ENCODE data around the gene LEMD1.

Gene LEMD1

DNA sequence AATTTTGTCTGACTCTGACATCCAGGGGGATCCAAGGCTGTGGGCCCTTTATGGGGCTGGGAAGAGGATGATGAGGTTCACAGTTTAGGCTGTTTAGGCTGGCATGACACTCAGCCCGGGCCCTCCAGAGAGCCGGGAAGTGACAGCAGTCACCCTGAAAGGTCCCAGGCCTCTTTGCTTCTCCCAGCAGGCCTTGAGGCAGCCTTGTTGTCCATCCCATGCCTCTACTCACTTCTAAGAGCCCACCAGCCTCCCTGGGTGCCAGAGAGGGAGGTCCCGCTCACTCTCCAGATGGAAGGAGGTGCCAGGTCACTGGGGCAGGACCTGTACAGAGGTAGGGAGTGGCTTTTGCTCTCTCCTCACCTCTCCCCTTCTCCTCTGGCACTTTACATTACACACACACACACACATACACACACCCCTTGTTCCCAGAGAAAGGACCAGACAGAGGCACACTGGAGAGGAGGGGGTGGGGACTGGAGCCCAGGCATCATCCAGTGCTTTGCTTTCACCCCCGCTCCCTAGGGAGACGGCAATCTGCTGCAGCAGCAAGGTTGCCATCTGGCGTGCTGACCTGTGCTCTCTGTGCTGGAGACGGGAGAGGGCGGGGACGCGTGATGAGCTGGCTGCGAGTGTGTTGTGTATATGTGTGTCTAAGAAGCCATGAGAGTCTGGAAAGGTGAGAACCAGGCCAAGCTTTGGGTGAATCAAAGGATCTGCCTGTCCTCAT lies 69.7 kb downstream of the LEMD1 start:
- peak; percentile 100 for DNase-seq

DNA sequence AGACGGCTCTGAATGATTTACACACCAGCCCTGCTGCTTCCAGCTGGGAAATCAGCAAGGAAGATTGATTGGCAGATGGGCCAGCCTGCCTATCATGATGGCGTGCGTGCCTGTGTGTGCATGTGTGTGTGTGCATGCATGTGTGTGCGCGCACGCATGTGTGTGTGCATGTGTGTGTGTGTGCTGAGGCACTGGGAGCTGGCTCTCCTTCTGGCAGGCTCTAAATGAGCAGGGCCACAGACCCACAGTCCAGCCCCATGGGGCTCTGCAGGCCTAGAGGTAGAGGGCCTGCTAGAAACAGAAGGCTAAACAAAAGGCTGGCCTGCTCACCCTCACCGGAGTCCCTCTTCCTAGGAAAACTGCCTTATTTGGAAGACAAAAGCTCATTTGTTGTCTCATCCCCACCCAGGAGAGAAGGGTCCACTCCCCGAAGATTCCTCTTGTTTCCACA lies 71.1 kb downstream of the LEMD1 start:
- DNase-seq: peak; percentile 76

DNA sequence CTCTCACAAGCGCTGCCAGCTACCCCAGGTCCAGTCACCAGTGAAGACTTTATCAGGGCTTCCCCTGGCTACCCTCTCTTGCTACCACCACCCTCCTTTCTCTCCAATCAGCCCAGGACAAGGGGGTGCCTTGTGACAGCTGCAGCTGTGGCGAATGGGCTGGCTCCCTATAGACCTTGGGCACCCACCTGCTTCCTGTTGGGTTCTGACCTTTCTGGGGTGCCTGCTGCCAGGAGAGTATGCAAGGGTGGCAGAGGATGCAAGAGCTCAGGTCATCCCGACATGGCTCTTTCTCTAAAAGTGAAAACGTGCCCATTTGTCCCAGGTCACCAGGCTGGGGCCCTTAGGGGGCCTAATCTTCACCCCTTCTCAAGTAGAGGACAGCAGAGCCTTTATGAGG lies 71.7 kb downstream of the LEMD1 start:
- DNase-seq: no peak

DNA sequence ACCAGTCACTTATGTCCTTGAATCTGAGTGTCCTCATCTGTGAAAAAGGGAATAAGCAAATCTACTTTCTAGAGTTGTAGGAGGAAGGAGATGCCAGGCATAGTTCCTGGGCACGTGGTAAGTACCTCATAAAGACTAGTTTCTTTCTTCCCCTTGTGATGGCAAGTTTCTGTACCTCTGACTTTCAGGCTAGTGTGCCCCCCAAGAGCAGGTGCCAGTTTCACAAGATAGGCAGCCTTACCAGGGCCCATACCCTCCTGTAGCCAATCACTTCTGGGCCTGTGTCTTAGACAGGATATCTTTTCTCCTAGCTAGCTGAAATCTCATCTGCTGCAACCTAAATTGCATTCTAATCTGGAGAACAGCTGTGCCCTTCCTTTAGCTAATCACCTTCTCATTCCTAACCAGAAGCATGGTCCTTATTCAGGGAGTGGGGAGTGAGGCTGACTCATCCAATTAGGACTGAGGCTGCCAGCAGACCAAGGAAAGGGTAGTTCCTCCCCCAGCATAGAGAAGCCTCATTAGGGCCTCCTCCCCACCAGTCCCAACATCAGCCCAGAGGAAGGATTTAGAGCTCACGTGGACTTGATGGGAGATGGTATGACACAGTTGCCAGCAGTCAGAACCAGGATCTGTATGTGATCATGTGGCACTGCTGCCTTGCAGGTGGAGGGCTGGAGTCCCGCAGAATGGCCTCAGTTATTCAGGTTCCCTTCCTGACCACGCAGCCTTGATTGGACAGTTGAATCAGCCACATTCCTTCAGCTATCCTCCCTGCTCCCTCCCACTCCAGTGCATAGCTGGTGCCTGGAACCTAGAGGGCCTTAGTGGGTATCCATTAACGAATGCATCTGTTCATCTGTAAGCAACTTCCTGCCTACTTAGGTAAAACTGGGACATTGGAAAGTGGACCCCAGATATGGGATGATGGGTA lies 73.0 kb downstream of the LEMD1 start:
- DNase-seq: no peak

DNA sequence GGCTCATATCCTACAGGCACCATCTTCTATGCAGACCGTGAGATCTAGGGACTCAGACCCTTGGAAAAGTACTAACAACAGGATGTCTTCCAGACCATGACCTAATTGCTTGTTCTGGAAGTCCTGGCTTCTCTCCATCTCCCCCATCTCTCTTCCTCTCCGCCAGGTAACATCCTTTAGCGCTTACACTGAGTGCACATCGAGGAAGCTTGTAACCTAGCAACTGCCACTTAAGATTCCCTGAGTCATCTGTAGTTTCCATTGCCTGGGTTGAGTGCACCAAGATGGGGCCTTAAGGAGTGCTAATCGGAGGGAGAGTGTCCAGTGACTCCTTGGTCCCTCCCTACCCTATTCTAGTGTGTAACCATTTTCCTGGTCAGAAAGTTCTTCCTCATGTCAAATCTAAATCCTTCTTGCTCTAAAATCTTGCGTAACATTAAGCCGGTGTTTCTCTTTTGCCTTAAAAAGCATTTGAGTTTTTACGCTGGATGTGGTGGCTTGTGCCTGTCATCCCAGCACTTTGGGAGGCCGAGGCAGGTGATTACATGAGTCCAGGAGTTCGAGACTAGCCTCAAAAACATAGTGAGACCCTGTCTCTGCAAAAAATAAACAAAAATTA lies 74.8 kb downstream of the LEMD1 start:
- peak; percentile 54 for DNase-seq

DNA sequence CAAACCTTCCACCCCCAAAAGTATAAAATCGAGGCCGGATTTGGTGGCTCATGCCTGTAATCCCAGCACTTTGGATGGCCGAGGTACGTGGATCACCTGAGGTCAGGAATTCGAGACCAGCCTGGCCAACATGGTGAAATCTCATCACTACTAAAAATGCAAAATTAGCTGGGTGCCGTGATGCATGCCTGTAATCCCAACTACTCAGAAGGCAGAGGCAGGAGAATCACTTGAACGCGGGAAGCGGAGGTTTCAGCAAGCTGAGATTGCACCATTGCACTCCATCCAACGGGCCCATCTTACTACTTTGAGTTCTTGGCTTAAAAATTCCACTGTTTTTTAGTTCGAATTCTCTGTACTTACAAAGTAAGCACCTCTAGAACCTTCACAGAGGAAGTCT lies 76.1 kb downstream of the LEMD1 start:
- DNase-seq: no peak

DNA sequence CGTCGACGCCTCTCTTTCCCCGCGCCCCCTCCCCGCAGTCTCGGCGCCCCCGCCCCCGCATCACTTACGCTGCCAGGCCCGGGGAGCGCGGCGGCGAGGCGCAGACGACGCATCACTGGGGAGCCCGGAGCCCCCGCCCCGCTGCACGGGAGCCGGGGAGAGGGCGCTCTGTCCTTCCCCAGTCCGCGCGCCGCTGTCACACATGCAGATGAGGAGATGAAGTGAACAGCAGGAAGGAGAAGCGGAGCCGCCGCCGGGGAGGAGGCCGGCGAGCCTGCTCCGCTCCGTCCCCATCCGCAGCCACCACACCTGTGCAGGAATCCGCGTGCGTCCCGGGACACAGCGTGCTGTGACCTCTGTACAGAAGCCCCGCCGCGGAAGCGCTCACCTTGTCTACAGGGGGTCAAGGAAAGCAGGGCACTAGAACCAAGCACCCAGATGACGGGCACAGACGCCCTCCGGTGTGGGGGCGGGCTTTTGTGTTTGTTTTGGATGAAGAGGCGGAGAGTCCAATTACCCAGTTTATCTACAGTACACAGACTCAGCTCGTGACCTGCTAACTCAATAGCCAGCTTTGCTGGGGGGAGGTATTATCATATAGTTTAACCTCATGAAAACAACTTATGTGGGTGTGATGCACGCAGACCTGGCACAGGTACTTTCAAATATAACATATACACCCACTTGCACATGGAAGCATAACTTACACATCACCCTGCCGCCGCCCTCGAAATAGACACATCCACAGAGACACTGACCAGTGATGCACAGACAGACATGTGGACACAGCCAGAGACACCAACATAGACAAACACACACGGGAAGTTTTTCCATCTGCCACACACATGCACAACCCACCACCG lies 77.6 kb downstream of the LEMD1 start:
- peak; percentile 49 for DNase-seq

DNA sequence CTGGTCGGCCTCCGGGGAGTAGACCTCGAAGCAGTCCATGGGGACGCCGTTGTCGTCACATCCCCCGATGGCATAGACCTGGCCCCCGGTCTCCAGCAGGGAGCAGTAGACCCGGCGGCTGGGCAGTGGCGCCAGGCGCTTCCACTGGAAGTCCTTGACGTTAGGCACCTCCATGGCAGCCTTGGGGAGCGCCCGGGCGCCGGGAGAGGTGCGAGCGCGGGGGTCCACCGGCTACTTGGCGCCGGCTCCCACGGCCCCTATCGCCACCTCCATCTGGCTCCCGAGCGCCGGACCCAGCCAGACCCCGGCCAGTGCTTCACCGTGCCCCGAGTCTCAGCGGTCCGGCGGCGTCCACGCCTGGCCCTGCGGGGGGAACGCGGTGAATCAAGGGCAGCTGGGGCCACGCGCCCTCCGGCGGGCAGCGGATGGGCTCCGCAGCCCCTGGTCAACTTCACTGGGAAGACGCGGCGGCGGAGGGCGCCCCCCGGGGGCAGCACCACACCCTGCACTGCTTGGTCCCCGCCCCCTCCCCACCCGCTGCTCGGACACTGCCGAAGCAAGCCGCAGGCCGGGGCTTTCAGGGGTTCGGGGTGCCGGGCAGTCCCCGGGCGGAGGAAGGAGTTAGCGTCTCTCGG lies 78.3 kb downstream of the LEMD1 start:
- DNase-seq: no peak

DNA sequence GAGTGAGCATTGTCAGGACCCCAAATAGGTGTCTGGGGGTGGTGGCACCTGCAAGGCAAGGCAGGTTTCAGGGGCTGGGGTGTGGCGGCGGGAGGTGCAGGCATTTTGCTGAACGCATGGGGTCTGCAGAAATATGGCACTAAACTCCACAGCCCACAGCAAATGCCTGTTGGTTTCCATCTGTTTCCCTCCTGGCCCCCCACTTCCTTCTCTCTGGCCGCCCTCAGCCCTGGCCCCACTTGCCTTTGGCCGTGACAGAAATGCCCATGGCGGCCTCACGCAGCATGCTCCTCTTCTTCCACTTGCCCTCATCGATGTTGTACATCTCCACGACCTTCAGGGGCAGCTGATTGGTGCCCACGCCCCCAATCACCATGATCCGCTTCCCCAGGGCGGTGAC lies 78.9 kb downstream of the LEMD1 start:
- no peak for DNase-seq

DNA sequence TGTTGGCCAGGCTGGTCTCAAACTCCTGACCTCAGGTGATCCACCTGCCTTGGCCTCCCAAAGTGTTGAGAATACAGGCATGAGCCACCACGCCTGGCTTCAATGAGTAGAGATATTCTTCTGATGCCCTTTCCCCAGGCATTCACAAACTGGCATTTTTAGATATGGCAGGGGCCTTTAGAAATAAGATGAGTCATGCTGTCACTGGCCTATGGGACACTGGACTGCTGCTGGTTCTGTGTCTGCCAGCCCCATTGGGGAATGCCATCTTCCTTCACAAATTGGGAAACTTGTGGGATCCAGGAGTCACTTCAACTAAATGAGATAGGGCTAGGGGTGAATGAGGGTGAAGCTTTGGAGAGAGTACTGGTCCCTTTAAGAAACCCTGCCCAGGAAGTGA lies 81.2 kb downstream of the LEMD1 start:
- DNase-seq: no peak

DNA sequence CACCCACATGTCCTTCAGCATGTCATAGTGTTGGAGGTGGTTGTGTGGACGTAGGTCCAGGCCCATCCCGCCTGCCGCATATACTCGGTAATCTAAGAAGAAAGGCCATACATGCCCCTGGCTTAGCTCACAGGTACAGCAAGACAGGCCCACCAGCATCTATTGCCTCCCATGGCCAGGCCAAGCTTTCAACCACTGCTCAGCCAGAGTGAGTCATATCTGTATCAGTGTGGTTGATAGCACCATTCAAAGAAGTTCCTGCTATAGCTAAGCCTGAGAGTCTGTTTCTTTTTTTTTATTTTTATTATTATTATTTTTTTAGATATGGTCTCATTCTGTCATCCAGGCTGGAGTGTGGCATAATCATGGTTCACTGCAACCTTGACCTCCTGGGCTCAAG lies 82.1 kb downstream of the LEMD1 start:
- no peak for DNase-seq

DNA sequence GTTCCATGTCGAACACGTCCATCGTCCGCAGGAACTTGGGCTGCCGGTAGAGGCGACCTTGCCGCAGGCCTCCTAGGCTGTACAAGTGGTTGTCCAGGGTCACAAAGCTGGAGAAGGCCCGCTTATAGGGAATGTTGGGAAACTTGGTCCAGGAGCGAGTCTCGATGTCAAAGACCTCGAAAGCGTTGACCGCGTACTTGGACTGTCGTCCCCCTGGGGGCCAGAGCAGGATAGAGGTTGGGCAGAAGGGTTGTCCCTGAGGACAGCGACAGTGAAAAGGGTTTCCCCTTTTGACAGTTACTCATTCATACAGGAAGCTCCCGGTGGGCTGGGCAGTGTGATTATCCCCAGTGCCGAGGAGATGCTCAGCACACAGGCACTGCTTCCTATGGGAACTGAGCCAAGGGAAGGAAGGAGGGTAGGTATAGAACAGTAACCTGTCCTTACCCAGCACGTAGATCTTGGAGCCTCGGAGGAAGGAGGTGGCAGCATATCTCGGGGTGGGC lies 82.6 kb downstream of the LEMD1 start:
- DNase-seq: no peak

DNA sequence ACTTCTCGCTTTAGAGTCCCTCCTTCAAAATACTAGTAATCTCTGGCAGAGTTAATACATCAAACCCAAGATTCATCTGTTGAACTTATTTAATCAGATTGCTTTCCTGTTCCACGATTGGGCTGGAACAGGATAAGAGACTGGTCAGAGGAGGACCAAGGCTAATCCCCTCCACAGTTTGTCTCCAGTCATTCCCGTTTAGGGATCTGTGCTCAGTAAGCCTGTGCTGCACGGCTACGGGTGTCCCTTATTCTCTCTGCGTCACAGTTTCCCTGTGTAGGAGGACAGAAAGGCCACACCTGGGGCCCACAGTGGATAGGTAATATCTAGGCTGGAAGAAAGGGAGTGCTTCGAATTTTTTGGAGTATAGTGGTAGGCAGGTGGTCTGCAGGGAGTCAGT lies 83.8 kb downstream of the LEMD1 start:
- no peak for DNase-seq

DNA sequence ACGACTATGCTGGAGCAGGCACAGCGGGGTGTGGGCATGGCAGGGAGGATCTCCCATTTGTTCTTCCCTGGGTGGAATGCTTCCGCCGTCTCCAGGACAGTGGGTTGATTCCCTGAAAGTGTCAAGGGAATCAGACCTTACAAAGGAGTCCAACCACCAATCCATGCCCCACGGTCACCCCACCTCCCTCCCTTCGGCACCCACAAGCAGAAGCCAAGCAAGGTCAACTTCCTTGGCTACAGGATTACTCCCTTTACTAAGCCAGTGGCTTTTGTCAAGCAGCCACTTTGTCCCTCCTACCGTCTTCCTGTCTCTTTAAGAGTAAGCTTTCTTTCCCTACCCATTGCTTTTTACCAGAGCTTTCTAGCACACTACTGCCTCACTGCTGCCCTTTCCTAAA lies 84.4 kb downstream of the LEMD1 start:
- DNase-seq: no peak

DNA sequence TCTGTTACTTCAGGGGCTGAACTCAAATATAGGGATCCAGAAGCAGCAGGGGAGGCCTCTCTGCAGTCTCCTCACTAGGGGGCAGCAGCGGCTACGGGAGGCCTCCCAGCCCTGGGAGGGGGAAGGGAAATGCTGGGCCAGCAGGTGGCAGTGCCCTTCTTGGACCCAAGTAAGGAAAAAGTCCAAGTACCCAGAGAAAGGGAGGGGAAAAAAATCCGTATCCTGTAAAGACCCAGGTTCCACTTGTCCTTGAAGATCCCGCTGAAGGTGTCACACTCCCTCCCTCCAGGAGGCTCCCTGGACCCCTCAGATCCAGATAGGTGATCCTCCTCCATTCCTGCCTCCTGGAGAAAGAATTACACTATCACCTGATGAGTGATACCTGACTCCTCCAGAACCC lies 86.2 kb downstream of the LEMD1 start:
- DNase-seq: peak; percentile 61

DNA sequence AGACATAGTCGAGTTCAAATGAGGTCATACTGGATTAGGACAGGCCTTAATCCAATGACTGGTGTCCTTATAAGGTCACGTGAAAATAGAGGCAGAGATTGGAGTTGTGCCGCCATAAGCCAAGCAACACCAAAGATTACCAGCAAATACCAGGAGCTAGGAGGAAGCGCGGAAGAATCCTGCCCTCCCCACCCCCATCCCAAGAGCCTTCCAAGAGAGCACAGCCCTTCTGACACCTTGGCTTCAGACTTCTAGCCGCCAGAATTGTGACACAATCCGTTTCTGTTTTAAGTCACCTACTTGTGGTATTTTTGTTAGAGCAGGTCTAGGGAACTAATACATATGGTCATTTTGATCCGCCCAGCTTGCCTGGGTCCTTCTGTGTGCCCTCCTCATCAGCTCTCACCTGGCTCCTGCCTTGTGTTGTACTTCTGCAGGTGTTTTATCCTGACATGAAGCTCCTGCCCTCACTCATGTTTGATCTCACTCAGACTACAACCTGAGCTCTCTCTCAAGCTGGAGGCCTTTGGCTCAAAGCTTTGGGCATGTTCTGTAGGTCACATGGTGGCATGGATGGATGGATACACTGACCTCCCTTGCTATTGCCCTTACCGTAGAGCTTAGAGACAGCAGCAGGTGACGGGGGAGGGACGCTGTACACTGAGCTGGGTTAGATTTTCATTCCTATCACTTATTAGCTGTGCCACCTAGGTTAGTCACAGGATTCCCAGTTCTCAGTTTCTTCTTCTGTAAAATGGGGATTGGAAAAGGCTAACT lies 89.7 kb downstream of the LEMD1 start:
- DNase-seq: no peak

Data from NCI-H2171 (cell line).